Kidney tubule cell (primary cell): Measurements from ENCODE around the gene CLDN34.

Experiments
- DNase-seq: peaks from one replicate; pipeline ENCODE4 v3.0.0-alpha.2; 2018; ENCODE audit warnings: low spot score

CLDN34 gene

GRCh38 chrX:9980927-9981326 is 13.8 kb downstream of the CLDN34 start:
- DNase-seq: no peak

GRCh38 chrX:9983441-9983840 is 16.3 kb downstream of the CLDN34 start:
- DNase-seq: no peak

GRCh38 chrX:9983846-9984245 is 16.7 kb downstream of the CLDN34 start:
- no peak for DNase-seq

GRCh38 chrX:9988762-9989161 is 21.6 kb downstream of the CLDN34 start:
- no peak for DNase-seq

- no peak for DNase-seq
Measured at GRCh38 chrX:9992061-9992460, 24.9 kb downstream of the CLDN34 start.

GRCh38 chrX:9992724-9993123 is 25.6 kb downstream of the CLDN34 start:
- DNase-seq: no peak

GRCh38 chrX:9995855-9996339 is 28.7 kb downstream of the CLDN34 start:
- DNase-seq: peak; percentile 68

- no peak for DNase-seq
Measured at GRCh38 chrX:9997041-9997440, 29.9 kb downstream of the CLDN34 start.

GRCh38 chrX:9997524-9997923 is 30.4 kb downstream of the CLDN34 start:
- no peak for DNase-seq

GRCh38 chrX:10001496-10001895 is 34.3 kb downstream of the CLDN34 start:
- DNase-seq: no peak

GRCh38 chrX:10004832-10005475 is 37.8 kb downstream of the CLDN34 start:
- no peak for DNase-seq

GRCh38 chrX:10006086-10006485 is 38.9 kb downstream of the CLDN34 start:
- DNase-seq: no peak

GRCh38 chrX:10006770-10007169 is 39.6 kb downstream of the CLDN34 start:
- DNase-seq: no peak

GRCh38 chrX:10007621-10008020 is 40.5 kb downstream of the CLDN34 start:
- no peak for DNase-seq

GRCh38 chrX:10008483-10009056 is 41.4 kb downstream of the CLDN34 start:
- no peak for DNase-seq

- DNase-seq: no peak
Measured at GRCh38 chrX:10009741-10010140, 42.6 kb downstream of the CLDN34 start.

GRCh38 chrX:10010686-10011085 is 43.5 kb downstream of the CLDN34 start:
- no peak for DNase-seq

- DNase-seq: no peak
Measured at GRCh38 chrX:10011261-10011931, 44.2 kb downstream of the CLDN34 start.

- DNase-seq: no peak
Measured at GRCh38 chrX:10011991-10012390, 44.8 kb downstream of the CLDN34 start.

- peak; percentile 90 for DNase-seq
Measured at GRCh38 chrX:10014462-10015354, 47.5 kb downstream of the CLDN34 start.

- DNase-seq: no peak
Measured at GRCh38 chrX:10015355-10015722, 48.2 kb downstream of the CLDN34 start.

GRCh38 chrX:10015723-10016518 is 48.8 kb downstream of the CLDN34 start:
- DNase-seq: peak; percentile 41
